HepG2 (cell line): ENCODE results near the gene MGAT5. TPM values are rescaled to one million over a fixed set of nuclear protein-coding genes. Genes with fewer than 3 reads are reported as not detected.

Experiments
- ATAC-seq: fragments of 200-7000 bp; cut with Tn5 transposase; 3 replicates; pipeline ENCODE4 v1.9.1; 2020; ENCODE audit warnings: mild to moderate bottlenecking, moderate library complexity
- BruUV-seq: library from RNA; stranded (reverse); fragments of 400-500 nt; replicated peaks from 2 replicates; lab custom pipeline; 2021; lab: Mats Ljungman, UMichigan
- CTCF ChIA-PET: fragments of 300-600 bp; formaldehyde crosslinking; extraction: SDS; loops from one replicate; lab custom pipeline; 2021; ENCODE audit warnings: low total read pairs, inconsistent platforms, low intra/inter-chr PET ratio; lab: Yijun Ruan, JAX
- POLR2A ChIA-PET: fragments of 350-600 bp; sonication (Branson Sonifier 250); formaldehyde crosslinking; loops from one replicate; lab custom pipeline; 2020; ENCODE audit warnings: antibody characterized with exemption, inconsistent platforms; lab: Yijun Ruan, JAX
- DNase-seq: peaks from one replicate; pipeline ENCODE4 v3.0.0-alpha.2; 2015; ENCODE audit warnings: low spot score
- FAIRE-seq: peaks from 3 replicates; lab custom pipeline; 2011; peaks lifted over from hg19 to GRCh38; lab: Jason Lieb, UNC
- H2AFZ ChIP-seq: one replicate; pipeline ENCODE4 v1.6.1; 2011; ENCODE audit warnings: low read length, inconsistent platforms
- H3K27ac ChIP-seq: fragments of 300-600 bp; 3 replicates; pipeline ENCODE4 v1.8.0; 2011; ENCODE audit warnings: mixed run types, mild to moderate bottlenecking, mixed read lengths, low read length, inconsistent platforms; ENCODE audit not compliant: insufficient read depth; ENCODE audit errors: extremely low read length
- H3K27me3 ChIP-seq, 2 experiments: fragments of 200-600 bp in 1 of 2; 2 replicates in 1 of 2; 3 replicates in 1 of 2; pipeline versions ENCODE4 v1.6.0 to v1.8.0; 2011; ENCODE audit warnings: low read length in 2 of 2, mild to moderate bottlenecking in 2 of 2, moderate library complexity in 2 of 2, inconsistent platforms in 1 of 2; ENCODE audit not compliant: insufficient read depth in 2 of 2, control insufficient read depth in 1 of 2
- H3K36me3 ChIP-seq, 2 experiments: fragments of 200-600 bp in 1 of 2; replicated peaks in 1 of 2; 2 replicates in 1 of 2; 3 replicates in 1 of 2; pipeline versions ENCODE4 v1.5.1 to v1.8.0; 2011; ENCODE audit warnings: low read length in 2 of 2, inconsistent platforms in 1 of 2; ENCODE audit not compliant: insufficient read depth in 2 of 2, control insufficient read depth in 1 of 2
- H3K4me1 ChIP-seq: 2 replicates; pipeline ENCODE4 v1.5.1; 2012; ENCODE audit warnings: low read length, inconsistent platforms; ENCODE audit not compliant: insufficient read depth
- H3K4me2 ChIP-seq: 2 replicates; pipeline ENCODE4 v1.6.0; 2011; ENCODE audit warnings: low read depth, low read length, inconsistent platforms
- H3K4me3 ChIP-seq, 3 experiments: fragments of 200-600 bp in 1 of 3; sonication (generic), shearing (Covaris generic) in 1 of 3; replicated peaks in 1 of 3; 2 replicates each; pipeline ENCODE4 v1.5.1; 2011 to 2016; ENCODE audit warnings: low read length in 3 of 3, inconsistent platforms in 2 of 3, low read depth in 2 of 3, mild to moderate bottlenecking in 2 of 3, control low read depth in 1 of 3, mixed read lengths in 1 of 3; ENCODE audit not compliant: insufficient read depth in 1 of 3
- H3K79me2 ChIP-seq: one replicate; pipeline ENCODE4 v1.6.1; 2011; ENCODE audit warnings: low read length, inconsistent platforms; ENCODE audit not compliant: insufficient read depth
- H3K9ac ChIP-seq: 2 replicates; pipeline ENCODE4 v1.6.0; 2011; ENCODE audit warnings: mild to moderate bottlenecking, low read depth, low read length, inconsistent platforms; ENCODE audit not compliant: insufficient read depth
- H3K9me3 ChIP-seq: 2 replicates; pipeline ENCODE4 v1.5.1; 2012; ENCODE audit warnings: mild to moderate bottlenecking, low read length
- H4K20me1 ChIP-seq: 2 replicates; pipeline ENCODE4 v1.6.0; 2011; ENCODE audit warnings: inconsistent platforms, mild to moderate bottlenecking, low read length, moderate library complexity; ENCODE audit not compliant: insufficient read depth
- ERF ChIP-seq: IDR thresholded peaks from 2 replicates; pipeline ENCODE4 v1.6.1; 2018; ENCODE audit warnings: missing biosample characterization, missing genetic modification reagents
- HNRNPUL1 ChIP-seq: fragments of 200-400 bp; formaldehyde crosslinking; IDR thresholded peaks from 2 replicates; pipeline ENCODE4 v1.6.1; 2017; ENCODE audit warnings: low read depth, mild to moderate bottlenecking, low read length, moderate library complexity
- KAT7 ChIP-seq: IDR thresholded peaks from 2 replicates; pipeline ENCODE4 v1.6.1; 2018; ENCODE audit warnings: borderline replicate concordance, missing compliant biosample characterization
- MLLT10 ChIP-seq: sonication (generic); formaldehyde crosslinking; IDR thresholded peaks from 2 replicates; pipeline ENCODE4 v1.4.0; 2020; ENCODE audit warnings: missing genetic modification reagents
- MYC ChIP-seq: sonication (generic); formaldehyde crosslinking; IDR thresholded peaks from 2 replicates; pipeline ENCODE4 v1.9.0; 2021; ENCODE audit warnings: missing genetic modification reagents, borderline replicate concordance
- NCOA1 ChIP-seq: sonication (generic); formaldehyde crosslinking; IDR thresholded peaks from 2 replicates; pipeline ENCODE4 v1.9.0; 2021; ENCODE audit warnings: missing genetic modification reagents
- NFE2L2 ChIP-seq: fragments of 150-350 bp; IDR thresholded peaks from 2 replicates; pipeline ENCODE4 v1.6.1; 2014; ENCODE audit warnings: low read length
- PBX2 ChIP-seq: IDR thresholded peaks from 2 replicates; pipeline ENCODE4 v1.6.1; 2016; ENCODE audit warnings: control low read depth
- TEAD2 ChIP-seq: sonication (generic); formaldehyde crosslinking; IDR thresholded peaks from 2 replicates; pipeline ENCODE4 v1.9.0; 2021; ENCODE audit warnings: missing genetic modification reagents
- TP53 ChIP-seq: sonication (generic); formaldehyde crosslinking; conservative IDR thresholded peaks from 2 replicates; pipeline ENCODE4 v1.4.0; 2020; ENCODE audit warnings: missing genetic modification reagents
- ZNF224 ChIP-seq: sonication (generic); formaldehyde crosslinking; IDR thresholded peaks from 2 replicates; pipeline ENCODE4 v1.5.0; 2020; ENCODE audit warnings: mild to moderate bottlenecking, missing genetic modification reagents
- ZNF782 ChIP-seq: sonication (generic); formaldehyde crosslinking; IDR thresholded peaks from 2 replicates; pipeline ENCODE4 v1.4.0; 2020; ENCODE audit warnings: missing genetic modification reagents, mild to moderate bottlenecking, borderline replicate concordance
- WGBS: methylation state at CpG from one replicate; pipeline ENCODE4 v1.1.6; 2017; ENCODE audit warnings: low lambda C conversion rate; 5-methylcytosine and 5-hydroxymethylcytosine counted together
- in situ Hi-C: cut with HindIII; loops from 2 replicates; pipeline ENCODE4 v1.10.0; 2017; ENCODE audit warnings: low pct_unique_long_range_greater_than_20kb; ENCODE audit not compliant: extremely low pct_ligation_motif_present
- intact Hi-C: fragments of 100-400 bp; cut with micrococcal nuclease; formaldehyde crosslinking; loops from one replicate; pipeline ENCODE4 v1.10.0; 2022; ENCODE audit not compliant: unreplicated experiment
- polyA plus RNA-seq, 8 experiments: library from polyadenylated mRNA; depleted of rRNA in 3 of 8; stranded (reverse) in 7 of 8; unstranded in 1 of 8; fragments of >200 nt; fragmentation: Illumina TruSeq in 4 of 8; extraction: Trizol in 4 of 8; gene quantifications; 2 replicates each; pipeline versions ENCODE4 v1.2.1 to v1.2.3, GENCODE V29; 2011 to 2016; ENCODE audit warnings: low read depth in 4 of 8, missing spikeins in 1 of 8, mixed read lengths in 1 of 8; ENCODE audit not compliant: insufficient read depth in 1 of 8
- total RNA-seq, 5 experiments: library from RNA; depleted of rRNA; stranded (reverse); fragments of >200 nt; fragmentation: Illumina TruSeq; extraction: Trizol; gene quantifications; 2 replicates each; pipeline ENCODE4 v1.2.3, GENCODE V29; 2016; ENCODE audit warnings: low read depth in 1 of 5
- TF ChIP-seq, protein P1 (sequence below): sonication (generic); formaldehyde crosslinking; IDR thresholded peaks from 2 replicates; pipeline ENCODE4 v1.5.1; 2020; ENCODE audit warnings: missing genetic modification reagents, mild to moderate bottlenecking, borderline replicate concordance
- TF ChIP-seq, protein P2 (sequence below): sonication (generic); formaldehyde crosslinking; IDR thresholded peaks from 2 replicates; pipeline ENCODE4 v1.8.0; 2022; ENCODE audit warnings: mild to moderate bottlenecking, missing genetic modification reagents, moderate library complexity
- TF ChIP-seq, protein P3 (sequence below): sonication (generic); formaldehyde crosslinking; IDR thresholded peaks from 2 replicates; pipeline ENCODE4 v1.4.0; 2020; ENCODE audit warnings: missing genetic modification reagents

Gene MGAT5
- total and polyA plus RNA-seq, 2 of the 13 experiments (the other 11 are each of a cell fraction or from before 2014, with no cell fraction given): 33.1 to 60.2 TPM

DNA sequence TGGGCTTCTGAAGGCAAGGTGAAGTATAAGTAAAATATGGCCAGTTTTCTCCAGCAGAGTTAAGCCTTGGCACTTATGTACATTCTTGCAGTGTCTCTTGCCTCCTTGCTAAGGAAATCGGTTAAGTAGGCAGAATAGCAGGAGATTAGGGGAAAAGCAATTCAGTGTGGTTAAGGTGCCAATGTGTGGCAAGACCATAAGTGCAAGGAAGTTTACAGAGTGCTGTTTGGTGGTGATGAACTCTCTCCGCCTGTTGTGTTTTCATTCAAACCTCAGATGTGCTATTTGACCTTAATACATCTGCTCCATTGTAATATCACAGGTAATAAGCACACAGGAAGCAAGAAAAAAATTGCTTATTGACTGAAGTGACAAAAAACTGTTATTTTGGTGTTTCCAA, 156.1 kb downstream of the MGAT5 start:
- Histone ChIP-seq H3K9ac (no peak overlapping the region), H3K36me3 (peaks cover 6 to 23% of the 10 kb centered on the region in 2 experiments), H3K79me2 (peaks cover 29% of the 10 kb centered on the region), H4K20me1 (no peaks in the 10 kb centered on the region), H3K27me3 (no peaks in the 10 kb centered on the region), H3K4me2 (no peak overlapping the region), H3K27ac (no peak overlapping the region), H3K9me3 (no peaks in the 10 kb centered on the region), H2AFZ (no peak overlapping the region), H3K4me1 (peaks cover 31% of the 10 kb centered on the region), H3K4me3 (no peak overlapping the region)
- intact Hi-C loops (loop anchor here (5.0 kb wide), 4 partner anchors 183 to 523 kb away; partner anchors contain the start of gene CCNT2), in situ Hi-C loops (loop anchor here (5.0 to 10.0 kb wide), 2 partner anchors 165 to 288 kb away; no protein-coding TSS in a partner anchor)
- DNase-seq: no peak
- CTCF ChIA-PET: interaction anchor here (4.1 kb wide), 1 partner anchor 41 kb away, joined by 34 read pairs; no protein-coding TSS in a partner anchor
- no TSS peak for BruUV-seq
- ATAC-seq: no peak
- TF ChIP-seq TEAD2 (CRISPR knock-in tag) (no peak), PBX2 (CRISPR knock-in tag) (no peak), NFE2L2 (no peak), NCOA1 (CRISPR knock-in tag) (no peak), TP53 (CRISPR knock-in tag) (no peak), ZNF782 (CRISPR knock-in tag) (no peak), MYC (CRISPR knock-in tag) (no peak), ZNF224 (CRISPR knock-in tag) (no peak), MLLT10 (CRISPR knock-in tag) (no peak), HNRNPUL1 (no peak), KAT7 (no peak), ERF (CRISPR knock-in tag) (no peak)
- TF ChIP-seq, protein P1, sequence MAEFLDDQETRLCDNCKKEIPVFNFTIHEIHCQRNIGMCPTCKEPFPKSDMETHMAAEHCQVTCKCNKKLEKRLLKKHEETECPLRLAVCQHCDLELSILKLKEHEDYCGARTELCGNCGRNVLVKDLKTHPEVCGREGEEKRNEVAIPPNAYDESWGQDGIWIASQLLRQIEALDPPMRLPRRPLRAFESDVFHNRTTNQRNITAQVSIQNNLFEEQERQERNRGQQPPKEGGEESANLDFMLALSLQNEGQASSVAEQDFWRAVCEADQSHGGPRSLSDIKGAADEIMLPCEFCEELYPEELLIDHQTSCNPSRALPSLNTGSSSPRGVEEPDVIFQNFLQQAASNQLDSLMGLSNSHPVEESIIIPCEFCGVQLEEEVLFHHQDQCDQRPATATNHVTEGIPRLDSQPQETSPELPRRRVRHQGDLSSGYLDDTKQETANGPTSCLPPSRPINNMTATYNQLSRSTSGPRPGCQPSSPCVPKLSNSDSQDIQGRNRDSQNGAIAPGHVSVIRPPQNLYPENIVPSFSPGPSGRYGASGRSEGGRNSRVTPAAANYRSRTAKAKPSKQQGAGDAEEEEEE: no peak
- TF ChIP-seq, protein P2, sequence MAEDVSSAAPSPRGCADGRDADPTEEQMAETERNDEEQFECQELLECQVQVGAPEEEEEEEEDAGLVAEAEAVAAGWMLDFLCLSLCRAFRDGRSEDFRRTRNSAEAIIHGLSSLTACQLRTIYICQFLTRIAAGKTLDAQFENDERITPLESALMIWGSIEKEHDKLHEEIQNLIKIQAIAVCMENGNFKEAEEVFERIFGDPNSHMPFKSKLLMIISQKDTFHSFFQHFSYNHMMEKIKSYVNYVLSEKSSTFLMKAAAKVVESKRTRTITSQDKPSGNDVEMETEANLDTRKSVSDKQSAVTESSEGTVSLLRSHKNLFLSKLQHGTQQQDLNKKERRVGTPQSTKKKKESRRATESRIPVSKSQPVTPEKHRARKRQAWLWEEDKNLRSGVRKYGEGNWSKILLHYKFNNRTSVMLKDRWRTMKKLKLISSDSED (CRISPR knock-in tag): no peak
- TF ChIP-seq, protein P3, sequence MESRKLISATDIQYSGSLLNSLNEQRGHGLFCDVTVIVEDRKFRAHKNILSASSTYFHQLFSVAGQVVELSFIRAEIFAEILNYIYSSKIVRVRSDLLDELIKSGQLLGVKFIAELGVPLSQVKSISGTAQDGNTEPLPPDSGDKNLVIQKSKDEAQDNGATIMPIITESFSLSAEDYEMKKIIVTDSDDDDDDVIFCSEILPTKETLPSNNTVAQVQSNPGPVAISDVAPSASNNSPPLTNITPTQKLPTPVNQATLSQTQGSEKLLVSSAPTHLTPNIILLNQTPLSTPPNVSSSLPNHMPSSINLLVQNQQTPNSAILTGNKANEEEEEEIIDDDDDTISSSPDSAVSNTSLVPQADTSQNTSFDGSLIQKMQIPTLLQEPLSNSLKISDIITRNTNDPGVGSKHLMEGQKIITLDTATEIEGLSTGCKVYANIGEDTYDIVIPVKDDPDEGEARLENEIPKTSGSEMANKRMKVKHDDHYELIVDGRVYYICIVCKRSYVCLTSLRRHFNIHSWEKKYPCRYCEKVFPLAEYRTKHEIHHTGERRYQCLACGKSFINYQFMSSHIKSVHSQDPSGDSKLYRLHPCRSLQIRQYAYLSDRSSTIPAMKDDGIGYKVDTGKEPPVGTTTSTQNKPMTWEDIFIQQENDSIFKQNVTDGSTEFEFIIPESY (CRISPR knock-in tag): no peak
- POLR2A ChIA-PET: interaction anchor here (4.0 to 5.9 kb wide), 2 partner anchors 21 to 291 kb away, joined by 48 to 124 read pairs; no protein-coding TSS in a partner anchor
- WGBS: 93% methylated on average over 2 of the region's 2 CpGs
- FAIRE-seq: no peak
